Body of pancreas (tissue), 4 donors: Measurements from ENCODE around the gene TMEM179B. TPM values are rescaled to one million over a fixed set of nuclear protein-coding genes. Genes with fewer than 3 reads are reported as not detected.
"Not testable (repeated sequence)": the region's sequence is repeated elsewhere in the genome, so short reads cannot be mapped to it uniquely, and the experiment has no call there.

Experiments used
- ATAC-seq: fragments of 150-250 bp; one replicate; pipeline ENCODE4 v1.9.1; 2016
- DNase-seq, 4 donors: peaks; one replicate each; pipeline ENCODE4 v3.0.0-alpha.2; 2019
- H3K27ac ChIP-seq, 4 donors: fragments of 200-600 bp; sonication (generic); 1 replicate in 3 of 4; 2 replicates in 1 of 4; pipeline versions ENCODE4 v1.5.1 to v1.6.1; 2016 to 2019; ENCODE audit warnings: mild to moderate bottlenecking in 1 of 4, mixed read lengths in 1 of 4, moderate library complexity in 1 of 4
- H3K27me3 ChIP-seq, 2 donors: fragments of 200-600 bp; sonication (generic); one replicate each; pipeline ENCODE4 v1.6.0; 2016; ENCODE audit warnings: mild to moderate bottlenecking in 1 of 2
- H3K36me3 ChIP-seq, 2 donors: fragments of 200-600 bp; sonication (generic); replicated peaks in 1 of 2; 2 replicates each; pipeline ENCODE4 v1.5.1; 2016; ENCODE audit warnings: low read depth in 2 of 2; ENCODE audit not compliant: insufficient read depth in 1 of 2
- H3K4me1 ChIP-seq: fragments of 200-600 bp; sonication (generic); one replicate; pipeline ENCODE4 v1.6.0; 2016
- H3K4me3 ChIP-seq, 2 donors: fragments of 200-600 bp; sonication (generic); 1 replicate in 1 of 2; 2 replicates in 1 of 2; pipeline ENCODE4 v1.5.1; 2016 to 2019
- H3K9me3 ChIP-seq, 3 donors: fragments of 200-600 bp; sonication (generic); 1 replicate in 2 of 3; 2 replicates in 1 of 3; pipeline ENCODE4 v1.5.1; 2016
- CTCF ChIP-seq, 7 experiments: fragments of 450-650 bp in 4 of 7; fragments of 200-600 bp in 3 of 7; sonication (generic) in 3 of 7; IDR thresholded peaks; one replicate each; pipeline ENCODE4 v1.5.1; 2016 to 2019; ENCODE audit warnings: antibody characterized with exemption in 7 of 7
- POLR2A ChIP-seq, 3 donors: fragments of 450-650 bp; IDR thresholded peaks; one replicate each; pipeline ENCODE4 v1.6.1; 2016; ENCODE audit warnings: antibody characterized with exemption in 3 of 3, mild to moderate bottlenecking in 2 of 3
- WGBS, 2 donors: methylation state at CpG; one replicate each; pipeline ENCODE4 v1.1.5; 2017; 5-methylcytosine and 5-hydroxymethylcytosine counted together
- intact Hi-C: fragments of 100-400 bp; cut with DNase I; formaldehyde crosslinking; loops from one replicate; pipeline ENCODE4 v1.15.1; 2023
- total RNA-seq, 2 donors: library from RNA; depleted of rRNA; stranded (reverse); fragments of >200 nt; gene quantifications; one replicate each; pipeline ENCODE4 v1.1.0, GENCODE V29; 2016

Gene TMEM179B
- total RNA-seq, 2 donors from 2014 or later = 40.9 to 41.8 TPM

GRCh38 chr11:62823677-62824076 is 36.5 kb downstream of the TMEM179B start:
- 87 to 89% methylated on average over 3 of the region's 3 CpGs for WGBS, 2 donors
- intact Hi-C loops = no loop called here
- Histone ChIP-seq H3K36me3 (peaks cover 24 to 65% of the 10 kb centered on the region in 2 donors), H3K9me3 (no peaks in the 10 kb centered on the region), H3K4me3 (no peak overlapping the region), H3K4me1 (peaks cover 5% of the 10 kb centered on the region), H3K27ac (no peak overlapping the region), H3K27me3 (no peaks in the 10 kb centered on the region)
- no peak for DNase-seq
- ATAC-seq = no peak
- TF ChIP-seq CTCF (IDR thresholded peaks at IDR 0.05) (no peak), POLR2A (IDR thresholded peaks at IDR 0.05) (no peak)

GRCh38 chr11:62828130-62828529 is 40.9 kb downstream of the TMEM179B start:
- H3K36me3 ChIP-seq = peaks cover 20 to 34% of the 10 kb centered on the region in 2 donors
- H3K27me3 ChIP-seq = not testable (repeated sequence)
- WGBS, 2 donors = 91 to 98% methylated on average over 8 of the region's 8 CpGs

GRCh38 chr11:62830904-62831519 is 43.8 kb downstream of the TMEM179B start:
- H3K9me3 ChIP-seq = no peaks in the 10 kb centered on the region
- no peak for TF ChIP-seq CTCF (IDR thresholded peaks at IDR 0.05)
- no peak for TF ChIP-seq POLR2A (IDR thresholded peaks at IDR 0.05)
- H3K36me3 ChIP-seq = peaks cover 0 to 18% of the 10 kb centered on the region in 2 donors
- ATAC-seq (no peak), DNase-seq (peak in 2 of 4 donors; percentile 17 to 19)
- H3K27ac ChIP-seq = peak overlapping the region; percentile 95 to 99 (median 99)
- H3K27me3 ChIP-seq = no peaks in the 10 kb centered on the region
- WGBS, 2 donors = 0% methylated on average over 2 to 33 of the region's 33 CpGs
- H3K4me3 ChIP-seq = peak overlapping the region; percentile 69 to 73
- H3K4me1 ChIP-seq = peaks cover 36% of the 10 kb centered on the region
- intact Hi-C loops = no loop called here

More at GRCh38 chr11:62828130-62828529, 40.9 kb downstream of the TMEM179B start:
- DNase-seq, intact Hi-C loops, H3K9me3 ChIP-seq, ATAC-seq, H3K4me3 ChIP-seq, H3K27ac ChIP-seq: not testable (repeated sequence)
- H3K4me1 ChIP-seq = peaks cover 26% of the 10 kb centered on the region

- peak; percentile 100 for DNase-seq
- Histone ChIP-seq H3K27me3 (no peaks in the 10 kb centered on the region), H3K9me3 (no peaks in the 10 kb centered on the region), H3K4me1 (peaks cover 36% of the 10 kb centered on the region), H3K27ac (peak within 1 kb of the TSS; percentile 95 to 99 (median 99)), H3K36me3 (peaks cover 0 to 16% of the 10 kb centered on the region in 2 donors), H3K4me3 (peak within 1 kb of the TSS; percentile 69 to 73)
- ATAC-seq = peak; percentile 97
- intact Hi-C loops = no loop called here
- TF ChIP-seq CTCF (IDR thresholded peaks at IDR 0.05) (no peak), POLR2A (IDR thresholded peaks at IDR 0.05) (peak; percentile 85 to 97 (median 97))
- 0 to 1% methylated on average over 6 to 64 of the region's 65 CpGs for WGBS, 2 donors
Measured at GRCh38 chr11:62831520-62832335, 44.5 kb downstream of the TMEM179B start, which contains the start of gene STX5. STX5 (minus strand) TSS chr11:62832051; CDS start chr11:62831243, 808 bp downstream.
